Sigmoid colon (tissue), 7 donors: ENCODE results near the gene RPL5. TPM values are rescaled to one million over a fixed set of nuclear protein-coding genes. Genes with fewer than 3 reads are reported as not detected.

ENCODE experiments used
- DNase-seq: peaks from one replicate; pipeline ENCODE4 v3.0.0-alpha.2; 2019
- H3K27ac ChIP-seq, 4 donors: fragments of 200-600 bp; sonication (generic); one replicate each; pipeline ENCODE4 v1.5.1; 2016 to 2019; ENCODE audit warnings: mild to moderate bottlenecking in 1 of 4
- H3K27me3 ChIP-seq, 3 donors: fragments of 200-600 bp; sonication (generic); one replicate each; pipeline ENCODE4 v1.5.1; 2019; ENCODE audit warnings: mild to moderate bottlenecking in 1 of 3
- H3K36me3 ChIP-seq, 4 donors: fragments of 200-600 bp; sonication (generic); one replicate each; pipeline ENCODE4 v1.5.1; 2016 to 2019
- H3K4me1 ChIP-seq, 4 donors: fragments of 200-600 bp; sonication (generic); one replicate each; pipeline ENCODE4 v1.5.1; 2017 to 2019
- H3K4me3 ChIP-seq, 4 donors: fragments of 200-600 bp; sonication (generic); one replicate each; pipeline ENCODE4 v1.5.1; 2017 to 2019; ENCODE audit warnings: mild to moderate bottlenecking in 2 of 4, moderate library complexity in 1 of 4
- H3K9me3 ChIP-seq, 4 donors: fragments of 200-600 bp in 3 of 4; sonication (generic) in 3 of 4; one replicate each; pipeline versions ENCODE4 v1.5.1 to v1.6.1; 2013 to 2019
- CTCF ChIP-seq, 4 experiments: fragments of 450-650 bp in 3 of 4; fragments of 200-600 bp in 1 of 4; IDR thresholded peaks; one replicate each; pipeline ENCODE4 v1.5.1; 2016 to 2019; ENCODE audit warnings: antibody characterized with exemption in 4 of 4, mild to moderate bottlenecking in 3 of 4, moderate library complexity in 2 of 4
- EP300 ChIP-seq, 4 donors: sonication (generic); formaldehyde crosslinking; IDR thresholded peaks; one replicate each; pipeline ENCODE4 v1.6.1; 2017; ENCODE audit warnings: antibody characterized with exemption in 4 of 4
- POLR2A ChIP-seq, 2 donors: fragments of 450-650 bp; IDR thresholded peaks; one replicate each; pipeline ENCODE4 v1.6.1; 2016; ENCODE audit warnings: antibody characterized with exemption in 2 of 2, mild to moderate bottlenecking in 2 of 2, moderate library complexity in 2 of 2
- POLR2AphosphoS5 ChIP-seq, 4 donors: sonication (generic); formaldehyde crosslinking; IDR thresholded peaks; one replicate each; pipeline ENCODE4 v1.6.1; 2017; ENCODE audit warnings: antibody characterized with exemption in 4 of 4
- WGBS, 2 donors: extraction: QIAGEN DNeasy Blood & Tissue Kit; methylation state at CpG; one replicate each; pipeline ENCODE4 v1.1.7; 2013; 5-methylcytosine and 5-hydroxymethylcytosine counted together
- intact Hi-C: fragments of 100-400 bp; cut with DNase I; formaldehyde crosslinking; loops from one replicate; pipeline ENCODE4 v1.15.1; 2023
- polyA plus RNA-seq, 3 donors: library from polyadenylated mRNA; stranded (reverse); fragments of 200-250 nt; gene quantifications; one replicate each; pipeline ENCODE4 v1.2.3, GENCODE V29; 2013
- total RNA-seq, 4 donors: library from RNA; depleted of rRNA; stranded (reverse); fragments of >200 nt; gene quantifications; one replicate each; pipeline ENCODE4 v1.1.0, GENCODE V29; 2016
- donor health status: healthy with polysubstance abuse.
- donor health status: Bipolar disorder and iron deficiency.
- donor health status: healthy.

The RPL5 gene
- total and polyA plus RNA-seq, 7 donors = 1,392 to 3,236 (median 2,354) TPM

GRCh38 chr1:92845908-92846307 lies 14.1 kb downstream of the RPL5 start:
- H3K27ac ChIP-seq = no peak overlapping the region
- H3K9me3 ChIP-seq = no peaks in the 10 kb centered on the region
- H3K4me1 ChIP-seq = no peaks in the 10 kb centered on the region
- intact Hi-C loops = no loop called here
- peaks cover 0 to 56% (median 26%) of the 10 kb centered on the region in 4 donors for H3K36me3 ChIP-seq
- H3K4me3 ChIP-seq = no peak overlapping the region
- H3K27me3 ChIP-seq = no peaks in the 10 kb centered on the region
- TF ChIP-seq CTCF (IDR thresholded peaks at IDR 0.05) (no peak), POLR2AphosphoS5 (IDR thresholded peaks at IDR 0.05) (no peak), POLR2A (IDR thresholded peaks at IDR 0.05) (no peak), EP300 (IDR thresholded peaks at IDR 0.05) (no peak)
- no peak for DNase-seq
- 61 to 63% methylated on average over 3 of the region's 3 CpGs for WGBS, 2 donors

GRCh38 chr1:92848201-92848600 lies 16.4 kb downstream of the RPL5 start:
- no peaks in the 10 kb centered on the region for H3K27me3 ChIP-seq
- no peaks in the 10 kb centered on the region for H3K4me1 ChIP-seq
- no peak overlapping the region for H3K27ac ChIP-seq
- no peak for DNase-seq
- intact Hi-C loops = no loop called here
- H3K36me3 ChIP-seq = peaks cover 0 to 33% (median 13%) of the 10 kb centered on the region in 4 donors
- H3K4me3 ChIP-seq = no peak overlapping the region
- TF ChIP-seq POLR2A (IDR thresholded peaks at IDR 0.05) = no peak
- TF ChIP-seq CTCF (IDR thresholded peaks at IDR 0.05) = no peak
- TF ChIP-seq EP300 (IDR thresholded peaks at IDR 0.05) = no peak
- no peak for TF ChIP-seq POLR2AphosphoS5 (IDR thresholded peaks at IDR 0.05)
- 32 to 76% methylated on average over 4 of the region's 4 CpGs for WGBS, 2 donors
- no peaks in the 10 kb centered on the region for H3K9me3 ChIP-seq

- DNase-seq = no peak
- Histone ChIP-seq H3K4me3 (no peak overlapping the region), H3K4me1 (no peaks in the 10 kb centered on the region), H3K36me3 (peaks cover 0 to 19% (median 10%) of the 10 kb centered on the region in 4 donors), H3K9me3 (no peaks in the 10 kb centered on the region), H3K27me3 (no peaks in the 10 kb centered on the region), H3K27ac (no peak overlapping the region)
- 97 to 99% methylated on average over 3 of the region's 3 CpGs for WGBS, 2 donors
- intact Hi-C loops = no loop called here
- TF ChIP-seq CTCF (IDR thresholded peaks at IDR 0.05) = no peak
- TF ChIP-seq POLR2A (IDR thresholded peaks at IDR 0.05) = no peak
- no peak for TF ChIP-seq POLR2AphosphoS5 (IDR thresholded peaks at IDR 0.05)
- no peak for TF ChIP-seq EP300 (IDR thresholded peaks at IDR 0.05)
These were observed 18.2 kb downstream of the RPL5 start for GRCh38 chr1:92850019-92850418.

GRCh38 chr1:92851729-92852128 lies 19.9 kb downstream of the RPL5 start:
- intact Hi-C loops = no loop called here
- H3K4me3 ChIP-seq = no peak overlapping the region
- no peak for TF ChIP-seq CTCF (IDR thresholded peaks at IDR 0.05)
- no peak for TF ChIP-seq POLR2A (IDR thresholded peaks at IDR 0.05)
- no peak for TF ChIP-seq EP300 (IDR thresholded peaks at IDR 0.05)
- TF ChIP-seq POLR2AphosphoS5 (IDR thresholded peaks at IDR 0.05) = no peak
- H3K9me3 ChIP-seq = no peaks in the 10 kb centered on the region
- H3K27me3 ChIP-seq = no peaks in the 10 kb centered on the region
- DNase-seq = no peak
- H3K27ac ChIP-seq = peak overlapping the region in 1 of 4 donors; percentile 10
- WGBS, 2 donors = 91 to 94% methylated on average over 2 of the region's 2 CpGs
- no peaks in the 10 kb centered on the region for H3K4me1 ChIP-seq
- peaks cover 0 to 19% (median 10%) of the 10 kb centered on the region in 4 donors for H3K36me3 ChIP-seq

- H3K9me3 ChIP-seq = no peaks in the 10 kb centered on the region
- WGBS, 2 donors = 73 to 90% methylated on average over 2 of the region's 2 CpGs
- TF ChIP-seq EP300 (IDR thresholded peaks at IDR 0.05) (no peak), POLR2AphosphoS5 (IDR thresholded peaks at IDR 0.05) (no peak), POLR2A (IDR thresholded peaks at IDR 0.05) (no peak), CTCF (IDR thresholded peaks at IDR 0.05) (no peak)
- DNase-seq = no peak
- H3K4me1 ChIP-seq = no peaks in the 10 kb centered on the region
- H3K36me3 ChIP-seq = peaks cover 0 to 19% (median 10%) of the 10 kb centered on the region in 4 donors
- intact Hi-C loops = no loop called here
- no peak overlapping the region for H3K27ac ChIP-seq
- no peak overlapping the region for H3K4me3 ChIP-seq
- no peaks in the 10 kb centered on the region for H3K27me3 ChIP-seq
These were observed 21.5 kb downstream of the RPL5 start for GRCh38 chr1:92853299-92853698.
